Umbilical cord (tissue), 2 donors: Measurements from ENCODE around the gene ZNF787. TPM values are rescaled to one million over a fixed set of nuclear protein-coding genes. Genes with fewer than 3 reads are reported as not detected.

ENCODE experiments used
- DNase-seq: peaks from one replicate; pipeline ENCODE4 v3.0.0-alpha.2; 2015; ENCODE audit warnings: low spot score
- total RNA-seq: library from RNA; depleted of rRNA; stranded (reverse); fragments of >200 nt; gene quantifications from one replicate; pipeline ENCODE4 v1.2.3, GENCODE V29; 2014; ENCODE audit warnings: low replicate concordance; ENCODE audit not compliant: insufficient read depth

The ZNF787 gene
- total RNA-seq, 1 donor from 2014 or later: 13.2 TPM

DNA sequence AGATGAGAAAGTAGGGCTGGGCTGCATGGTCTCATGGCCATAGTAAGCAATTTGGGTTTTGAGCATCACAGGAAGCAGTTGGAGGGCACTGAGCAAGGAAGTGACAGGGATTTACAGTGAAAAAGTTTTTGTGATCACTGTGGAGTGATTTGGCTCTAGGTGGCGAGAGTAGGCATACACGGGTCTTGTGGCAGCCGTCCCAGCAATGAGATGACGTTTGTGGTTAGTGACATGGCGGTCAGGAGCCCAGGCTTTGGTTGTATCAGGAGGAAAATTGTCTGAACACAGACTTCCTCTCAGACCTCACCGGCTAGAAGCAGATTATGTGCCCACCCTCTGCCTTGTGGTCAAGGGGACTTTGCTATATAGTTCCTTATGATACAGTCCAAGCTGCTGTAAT is 23.3 kb upstream of the ZNF787 start:
- no peak for DNase-seq

DNA sequence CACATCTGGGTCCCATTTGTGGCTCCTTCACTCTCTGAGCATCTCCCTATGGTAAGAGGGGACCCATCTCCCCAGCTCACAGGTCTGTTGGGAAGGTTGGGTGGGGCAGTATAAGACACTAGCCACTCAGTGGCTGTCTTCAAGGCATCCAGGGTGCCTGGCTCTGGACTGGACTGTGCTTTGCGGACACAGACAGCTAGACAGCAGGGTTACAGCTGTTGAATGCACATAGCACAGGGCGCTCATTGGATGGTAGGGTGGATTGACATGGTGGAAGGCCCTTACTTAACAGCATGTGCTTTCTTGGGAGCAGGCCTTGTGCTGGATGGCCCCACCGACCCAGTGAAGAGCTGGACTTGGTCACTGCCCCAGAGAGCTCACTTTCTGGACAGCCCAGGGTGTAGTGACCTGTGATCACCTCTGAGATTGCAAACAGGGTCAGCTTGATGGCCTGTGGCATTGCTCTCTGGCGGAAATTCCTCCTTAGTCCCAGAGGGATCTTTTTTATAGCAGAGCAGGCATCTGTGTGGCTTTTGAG is 21.9 kb upstream of the ZNF787 start:
- no peak for DNase-seq

DNA sequence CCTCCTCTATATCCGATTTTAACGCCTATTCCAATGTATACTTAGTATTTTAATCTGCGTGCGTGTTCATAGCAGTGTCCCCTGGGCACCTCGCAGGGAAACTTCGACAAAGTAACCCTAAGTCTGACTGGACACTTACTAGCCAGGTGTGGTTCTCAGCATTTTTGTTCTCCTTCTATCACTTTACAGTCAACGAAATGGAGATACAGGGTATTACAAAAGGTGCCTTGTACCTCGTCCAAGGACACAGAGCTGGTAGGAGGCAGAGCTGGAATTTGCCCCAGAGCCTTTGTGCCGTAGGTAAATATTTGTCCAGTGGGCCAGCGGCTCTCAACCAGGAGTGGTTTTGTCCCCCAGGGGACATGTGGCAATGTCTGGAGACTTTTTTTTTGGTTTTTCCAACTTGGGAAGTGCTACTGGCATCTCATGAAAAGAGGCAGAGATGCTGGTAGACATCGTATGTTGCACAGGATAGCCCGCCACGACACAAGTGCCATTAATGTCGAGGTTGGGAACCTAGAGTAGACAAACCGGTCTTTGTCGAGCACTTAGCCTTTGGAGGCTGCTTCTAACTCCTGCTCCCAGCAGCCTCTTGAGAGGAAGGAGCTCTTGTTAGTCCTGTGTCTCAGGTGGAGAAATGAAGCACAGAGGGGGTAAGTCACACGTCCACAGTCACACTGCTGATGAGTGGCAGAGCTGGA is 21.1 kb upstream of the ZNF787 start:
- DNase-seq: no peak

DNA sequence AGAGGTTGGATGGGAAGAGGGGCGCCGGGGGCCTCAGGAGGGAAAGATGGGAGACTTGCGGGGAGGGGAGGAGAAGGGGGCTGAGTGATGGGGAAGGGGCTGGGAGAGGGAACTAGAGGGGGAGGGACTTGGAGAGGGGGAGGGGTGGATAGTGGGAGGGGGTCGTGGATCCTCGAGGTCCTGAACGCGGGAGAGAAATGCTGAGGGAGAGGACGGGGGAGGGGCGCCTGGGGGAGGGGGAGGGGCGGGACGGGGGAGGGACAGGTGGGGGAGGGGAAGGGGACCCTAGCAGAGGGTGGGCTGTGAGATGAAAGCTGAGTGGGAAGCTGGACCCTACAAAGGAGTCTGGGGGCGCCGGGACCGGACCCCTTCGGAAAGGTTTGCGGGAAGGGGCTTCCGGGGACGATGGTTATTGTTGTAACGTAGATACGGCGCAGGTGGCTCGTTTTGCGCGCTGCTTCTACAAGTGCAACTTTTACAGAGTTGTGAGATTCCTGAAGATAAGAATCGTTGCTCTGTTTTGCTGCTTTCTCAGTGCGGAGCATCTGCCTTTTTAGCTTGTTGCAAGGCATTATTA is 20.4 kb upstream of the ZNF787 start:
- no peak for DNase-seq

DNA sequence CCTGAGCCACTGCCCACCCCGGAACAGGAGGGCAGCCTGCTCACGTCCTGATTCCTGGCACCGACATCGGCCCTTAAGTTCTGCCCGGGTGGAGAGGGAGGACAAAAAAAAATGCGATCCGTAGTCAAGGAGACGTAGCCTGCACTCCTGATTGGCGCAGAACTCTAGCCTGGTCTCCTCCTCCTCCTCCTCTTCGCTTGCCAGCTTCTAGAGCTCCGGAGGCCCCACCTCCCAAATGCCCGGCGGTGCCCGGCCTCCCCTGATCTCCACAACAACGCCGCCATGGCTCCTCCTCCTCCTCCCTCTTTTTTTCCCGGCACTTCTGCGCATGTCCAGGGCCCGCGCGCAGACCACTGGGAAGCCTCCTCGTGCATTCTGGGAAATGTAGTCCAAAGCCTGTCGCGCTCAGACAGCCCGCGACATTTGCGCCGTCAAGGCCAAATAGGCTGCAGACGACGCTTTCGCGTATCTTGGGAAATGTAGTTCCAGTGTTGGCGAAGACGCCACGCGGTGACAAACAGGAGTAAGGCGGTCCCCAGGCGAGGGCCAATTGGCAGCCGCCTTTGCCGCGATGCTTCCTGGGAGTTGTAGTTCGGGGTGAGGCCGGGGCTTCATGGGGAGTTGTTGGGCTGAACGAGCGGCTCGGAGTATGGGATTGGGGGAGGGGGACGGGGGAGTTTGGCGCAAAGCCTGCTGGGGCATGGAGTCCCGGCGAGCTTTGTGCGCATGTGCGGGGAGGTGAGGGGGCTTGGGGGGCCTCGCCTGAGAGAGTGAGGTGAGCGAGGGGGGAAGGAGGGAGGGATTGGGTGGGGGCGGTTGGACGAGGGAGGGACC is 19.7 kb upstream of the ZNF787 start, which contains the start of gene ZNF444:
Gene ZNF444 (plus strand): TSS at position 705 of the 834 bp plus-strand sequence. CDS start 5,625 bp downstream, outside the sequence.
- DNase-seq: peak; percentile 100

DNA sequence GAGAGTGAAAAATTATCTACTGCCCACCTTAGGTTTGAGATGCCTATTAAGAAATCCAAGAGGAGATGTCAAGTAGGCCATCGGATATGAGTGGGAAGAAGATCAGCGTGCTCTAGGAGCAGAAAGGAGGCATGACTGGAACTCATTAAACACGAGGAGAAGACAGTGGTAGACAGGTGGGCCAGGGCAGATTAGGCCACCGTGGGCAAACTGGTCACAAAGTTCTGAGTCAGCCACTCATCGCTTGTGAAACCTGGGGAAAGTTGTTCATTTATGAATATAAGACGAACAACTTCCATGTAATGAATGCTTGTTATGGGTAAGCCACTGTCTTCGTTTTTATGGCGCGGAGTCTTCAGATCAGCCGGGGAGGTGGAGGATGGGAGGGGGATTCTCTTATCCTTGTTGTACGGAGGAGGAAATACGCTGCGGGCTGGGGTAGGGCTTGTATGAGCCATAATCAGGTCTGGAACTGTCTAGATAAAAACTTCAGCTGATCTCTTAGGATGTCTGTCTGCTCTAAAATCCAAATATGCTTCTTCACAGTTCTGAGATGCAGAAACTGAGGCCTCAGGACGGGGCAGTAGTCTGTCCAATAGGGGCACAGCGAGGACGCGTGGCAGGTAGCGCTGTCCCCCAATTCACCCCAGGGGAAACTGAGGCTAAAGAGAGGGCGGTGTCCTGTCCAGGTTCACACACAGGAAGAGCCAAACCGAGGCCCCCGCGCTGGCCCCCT is 18.9 kb upstream of the ZNF787 start:
- no peak for DNase-seq

DNA sequence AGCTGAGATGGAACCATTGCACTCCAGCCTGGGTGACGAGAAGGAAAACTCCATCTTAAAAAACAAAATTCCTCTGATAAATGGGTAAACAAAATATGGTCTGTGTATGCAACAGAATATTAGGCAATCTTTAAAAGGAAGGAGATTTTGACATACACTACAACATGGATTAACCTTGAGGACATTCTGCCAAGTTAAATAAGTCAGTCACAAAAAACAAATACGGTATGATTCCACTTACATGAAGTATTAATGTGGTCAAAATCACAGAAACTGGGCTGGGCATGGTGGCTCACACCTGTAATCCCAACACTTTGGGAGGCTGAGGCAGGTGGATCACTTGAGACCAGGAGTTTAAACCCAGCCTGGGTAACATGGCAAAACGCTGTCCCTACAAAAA is 17.0 kb upstream of the ZNF787 start:
- DNase-seq: no peak

DNA sequence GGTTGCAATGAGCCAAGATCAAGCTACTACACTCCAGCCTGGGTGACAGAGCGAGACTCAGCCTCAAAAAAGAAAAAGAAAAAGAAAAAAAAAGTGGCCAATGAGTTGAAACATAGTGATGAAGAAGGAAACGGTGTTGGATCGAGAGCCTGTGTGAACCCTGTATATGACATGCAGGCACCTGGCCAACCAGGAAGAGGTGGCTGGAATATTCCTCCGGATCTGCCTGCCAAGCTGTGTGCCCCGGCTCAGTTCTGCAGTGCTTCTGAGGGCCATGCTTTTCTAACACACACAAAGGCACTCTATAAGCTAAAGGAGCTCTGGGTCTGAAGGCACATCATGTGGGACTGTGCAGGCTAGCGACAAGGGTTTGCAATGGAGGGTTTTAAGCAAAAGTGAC is 16.3 kb upstream of the ZNF787 start:
- no peak for DNase-seq

DNA sequence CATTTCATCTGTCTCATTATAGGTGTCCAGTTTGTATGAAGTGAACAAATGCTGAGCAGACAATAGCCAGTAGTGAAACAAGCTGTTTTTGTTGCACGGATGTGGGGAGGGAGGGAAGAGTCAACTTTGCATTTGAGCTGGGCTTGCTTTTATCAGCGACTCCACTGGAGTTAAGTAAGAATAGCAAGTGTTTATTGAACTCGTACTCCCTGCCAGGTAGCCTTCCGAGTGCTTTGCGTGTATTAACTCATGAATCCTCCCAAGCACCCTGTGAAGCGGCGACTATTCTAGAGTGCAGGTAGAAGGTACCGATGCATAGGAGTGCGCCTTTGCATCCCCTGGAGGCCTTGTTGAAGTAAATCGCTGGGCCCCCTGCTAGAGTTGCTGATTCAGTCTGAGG is 15.3 kb upstream of the ZNF787 start:
- no peak for DNase-seq

DNA sequence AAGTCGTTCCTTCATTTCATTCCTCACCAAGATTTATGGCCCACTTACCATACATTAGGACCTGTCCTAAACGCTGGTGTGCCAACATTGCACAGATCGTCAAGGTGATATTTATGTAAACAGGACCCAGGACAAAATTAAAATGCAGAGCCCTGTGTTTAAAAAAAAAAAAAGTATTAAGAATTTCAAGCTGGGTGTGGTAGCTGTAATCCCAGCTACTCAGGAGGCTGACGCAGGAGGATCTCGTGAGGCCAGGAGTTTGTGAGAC is 13.5 kb upstream of the ZNF787 start:
- DNase-seq: no peak

DNA sequence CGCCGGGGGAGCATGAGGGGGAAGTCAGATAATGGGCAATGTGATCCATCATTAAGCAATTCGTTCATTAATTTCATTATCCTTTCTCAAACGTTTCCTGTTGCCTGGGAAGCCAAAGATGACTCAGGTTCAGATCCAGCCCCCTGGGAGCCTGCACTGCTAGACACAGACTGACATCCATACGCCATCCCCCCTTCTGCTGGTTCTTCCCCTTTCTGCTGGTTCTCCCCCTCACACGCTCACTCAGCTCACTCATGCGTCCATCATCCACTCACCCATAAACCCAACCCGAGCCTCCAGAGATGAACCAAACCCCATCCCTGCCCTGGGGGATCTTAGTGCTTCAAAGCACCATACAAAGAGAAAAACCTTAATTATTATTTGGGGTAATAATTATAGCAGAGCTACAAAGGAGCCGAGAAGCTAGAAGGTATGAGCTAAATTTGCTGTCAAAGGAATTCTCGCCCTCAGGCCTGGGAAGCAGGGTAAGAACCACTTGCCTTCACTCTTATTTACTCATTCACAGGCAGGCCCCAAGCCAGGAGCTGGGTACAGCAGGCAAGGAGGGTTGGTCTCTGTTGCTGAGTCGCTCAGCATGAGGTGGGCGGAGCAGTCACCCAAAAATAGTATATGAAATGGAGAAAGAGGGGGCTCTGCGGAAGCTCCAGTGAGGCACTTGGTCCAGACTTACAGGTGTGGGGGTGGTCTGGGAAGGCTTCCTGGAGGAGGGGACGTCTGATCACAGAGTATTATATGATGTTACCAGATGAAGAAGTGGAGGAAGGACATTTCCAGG is 13.0 kb upstream of the ZNF787 start:
- DNase-seq: no peak

DNA sequence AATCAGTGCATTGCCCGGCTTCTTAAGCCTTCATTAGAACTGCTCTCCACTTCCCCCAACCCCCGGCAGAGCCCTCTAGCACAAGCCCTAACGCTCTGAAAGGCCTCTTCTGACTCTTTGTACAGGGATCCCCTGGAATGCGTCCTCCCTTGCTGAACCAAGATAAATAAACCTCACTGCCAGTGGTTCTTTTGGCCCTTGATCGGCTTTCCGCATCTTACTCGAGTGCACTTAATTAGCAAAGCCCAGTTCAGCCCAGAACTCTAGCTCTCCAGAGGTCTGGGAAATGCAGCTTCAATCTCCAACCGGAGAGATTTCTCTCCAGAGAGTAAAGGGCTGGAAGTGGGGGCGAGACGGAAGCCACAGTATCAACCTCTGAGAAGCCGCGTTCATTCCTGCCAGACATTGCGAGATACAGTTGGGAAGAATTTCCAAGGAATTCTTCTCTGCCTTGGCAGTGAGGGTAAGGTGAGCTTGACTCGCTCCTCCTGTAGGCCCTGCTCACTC is 11.3 kb upstream of the ZNF787 start:
- DNase-seq: peak; percentile 90

DNA sequence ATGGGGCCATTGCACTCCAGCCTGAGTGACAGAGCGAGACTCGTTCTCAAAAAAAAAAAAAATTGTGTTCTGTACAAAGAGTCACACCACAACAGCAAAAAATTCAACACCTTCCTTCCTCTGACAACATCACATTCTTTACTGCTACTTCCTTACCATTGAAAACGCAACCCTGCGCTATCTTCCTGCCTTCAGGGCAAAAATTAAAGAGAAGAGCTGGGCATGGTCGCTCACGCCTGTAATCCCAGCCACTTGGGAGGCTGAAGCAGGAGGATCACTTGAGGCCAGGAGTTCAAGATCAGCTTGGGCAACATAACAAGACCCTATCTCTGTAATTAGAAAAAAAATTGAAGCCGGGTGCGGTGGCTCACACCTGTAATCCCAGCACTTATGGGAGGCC is 10.6 kb upstream of the ZNF787 start:
- DNase-seq: no peak

DNA sequence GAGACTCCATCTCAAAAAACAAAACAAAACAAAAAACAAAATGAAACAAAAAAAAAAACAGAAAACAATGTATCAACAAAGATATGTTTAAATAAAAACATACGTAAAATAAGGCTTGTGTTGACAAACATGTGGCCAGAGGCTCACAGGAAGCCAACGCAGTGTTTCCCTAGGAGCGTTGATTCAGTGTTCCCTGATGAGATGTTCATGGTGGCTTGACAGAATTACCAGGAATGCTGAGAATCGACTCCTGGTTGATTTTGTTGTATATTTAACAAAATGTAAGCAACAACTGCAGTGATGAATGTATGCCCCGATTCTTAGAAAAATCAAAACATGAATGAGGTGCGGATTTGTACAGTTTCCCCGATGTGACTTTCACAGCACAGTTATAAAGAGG is 8.9 kb upstream of the ZNF787 start:
- no peak for DNase-seq

DNA sequence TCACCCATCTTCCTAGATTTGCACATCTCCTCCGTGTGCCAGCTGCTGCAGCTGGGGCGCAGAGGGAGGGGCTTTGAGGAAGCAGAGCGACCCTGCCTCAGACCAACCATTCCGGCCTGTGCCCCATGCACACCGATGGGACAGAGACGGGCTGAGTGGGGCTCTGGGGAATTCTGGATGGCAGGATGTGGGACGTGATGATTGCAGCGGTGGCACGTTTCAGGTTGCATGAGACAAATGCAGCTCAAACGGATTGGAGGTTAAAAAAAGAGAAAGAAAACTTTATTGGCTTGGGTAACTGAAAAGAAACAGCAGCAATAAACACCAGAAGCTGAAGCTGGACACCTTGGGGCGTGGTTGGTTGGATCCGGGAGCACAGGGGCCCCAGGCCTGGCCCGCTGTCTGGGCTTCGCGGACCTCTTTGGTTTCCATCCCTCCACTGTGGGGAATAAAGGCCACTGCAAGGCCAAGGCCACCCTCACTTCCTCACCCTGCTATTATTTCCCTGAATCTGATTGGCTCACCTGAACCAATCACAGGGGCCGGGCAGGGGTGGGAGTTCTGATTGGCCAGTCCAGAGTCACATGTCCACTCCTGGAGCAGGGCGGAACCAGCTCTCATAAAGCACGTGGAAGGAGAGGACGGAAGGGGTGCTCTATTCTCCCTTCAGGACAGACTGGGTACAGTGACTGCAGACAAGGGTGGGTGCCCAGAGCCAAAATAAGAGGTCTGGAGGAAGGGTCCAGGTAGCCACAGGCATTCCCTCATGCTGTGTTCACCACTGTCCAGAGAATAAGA is 6.1 kb upstream of the ZNF787 start:
- DNase-seq: no peak

DNA sequence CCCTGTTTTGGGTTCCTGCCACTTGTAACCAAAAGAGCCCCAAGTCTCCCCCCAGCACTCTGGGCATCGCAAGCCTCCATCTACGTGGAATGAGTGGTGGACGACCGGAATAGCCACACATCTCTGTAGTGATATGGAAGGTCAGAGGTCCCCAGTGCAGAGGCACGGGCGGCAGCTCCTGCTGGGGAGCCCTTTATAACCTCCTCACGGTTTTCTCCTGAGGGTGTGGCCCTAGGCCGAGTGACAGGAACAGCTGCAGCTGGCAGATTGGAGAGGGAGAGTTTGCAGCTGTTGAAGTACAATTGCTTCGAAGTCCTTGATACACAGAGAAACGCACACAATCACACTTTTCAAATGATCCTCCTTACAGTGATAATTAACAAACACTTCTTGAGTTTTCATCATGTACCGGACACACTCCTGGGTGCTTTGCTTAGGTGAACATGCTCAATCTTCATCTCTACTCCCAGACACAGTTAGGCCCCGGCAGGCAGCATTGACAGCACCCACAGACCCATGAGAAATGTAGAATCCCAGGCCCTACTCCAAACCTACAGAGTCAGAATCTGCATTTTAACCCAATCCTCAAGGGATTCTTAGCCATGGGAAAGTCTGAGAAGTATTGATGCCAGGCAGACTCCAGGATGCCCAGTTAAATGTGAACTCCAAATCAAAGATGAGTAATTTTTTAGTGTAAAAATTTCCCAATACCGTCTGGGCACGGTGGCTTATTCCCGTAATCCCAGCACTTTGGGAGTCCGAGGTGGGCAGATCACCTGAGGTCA is 4.9 kb upstream of the ZNF787 start:
- no peak for DNase-seq

DNA sequence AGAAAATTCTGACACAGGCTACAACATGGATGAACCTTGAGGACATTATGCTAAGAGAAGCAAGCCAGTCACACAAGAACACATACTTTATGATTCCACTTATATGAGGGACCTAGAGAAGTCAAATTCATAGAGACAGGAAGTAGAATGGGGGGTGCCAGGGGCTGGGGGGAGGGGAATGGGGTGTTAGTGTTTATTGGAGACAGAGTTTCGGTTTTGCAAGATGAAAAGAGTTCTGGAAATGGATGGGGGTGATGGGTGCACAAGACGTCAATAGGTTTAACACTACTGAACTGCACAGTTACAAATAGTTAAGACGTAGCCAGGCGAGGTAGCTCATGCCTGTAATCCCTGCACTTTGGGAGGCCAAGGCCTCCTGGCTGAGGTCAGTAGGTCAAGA is 3.5 kb upstream of the ZNF787 start:
- no peak for DNase-seq

DNA sequence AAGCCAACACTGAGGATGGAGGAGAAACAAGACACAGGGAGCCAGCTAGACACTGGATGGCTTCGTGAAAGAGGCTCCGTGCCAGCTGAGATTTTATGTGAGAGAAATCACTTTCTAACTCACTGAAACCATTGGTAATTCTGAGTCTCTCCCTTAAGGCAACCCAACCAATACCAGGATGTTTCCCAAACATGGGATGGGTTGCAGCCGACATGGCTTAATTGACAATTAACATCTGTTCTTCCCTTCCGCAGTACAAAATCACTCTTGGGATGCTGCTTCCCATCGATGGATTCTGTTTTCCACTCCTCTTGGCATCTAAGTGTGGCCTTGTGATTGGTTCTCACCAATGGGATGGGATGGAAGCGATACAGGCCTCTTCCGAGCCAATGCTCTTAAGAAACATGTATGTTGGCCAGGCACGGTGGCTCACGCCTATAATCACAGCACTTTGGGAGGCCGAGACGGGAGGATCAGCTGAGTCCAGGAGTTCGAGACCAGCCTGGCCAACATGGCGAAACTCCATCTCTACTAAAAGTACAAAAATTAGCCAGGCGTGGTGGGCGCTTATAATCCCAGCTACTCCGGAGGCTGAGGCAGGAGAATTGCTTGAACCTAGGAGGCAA is 2.3 kb upstream of the ZNF787 start:
- DNase-seq: no peak
